Upper lobe of left lung (tissue), 4 donors: ENCODE results near the gene NECTIN4.

Experiments used
- CTCF ChIP-seq, 6 experiments: fragments of 450-650 bp in 4 of 6; fragments of 200-600 bp in 2 of 6; sonication (generic) in 2 of 6; IDR thresholded peaks; one replicate each; pipeline ENCODE4 v1.5.1; 2016 to 2019; ENCODE audit warnings: antibody characterized with exemption in 6 of 6
- EP300 ChIP-seq, 4 donors: sonication (generic); formaldehyde crosslinking; IDR thresholded peaks; one replicate each; pipeline ENCODE4 v1.5.1; 2017; ENCODE audit warnings: antibody characterized with exemption in 4 of 4, control low read depth in 2 of 4
- POLR2A ChIP-seq, 4 donors: fragments of 450-650 bp; IDR thresholded peaks; one replicate each; pipeline ENCODE4 v1.5.1; 2016 to 2017; ENCODE audit warnings: antibody characterized with exemption in 4 of 4, mild to moderate bottlenecking in 2 of 4

DNA sequence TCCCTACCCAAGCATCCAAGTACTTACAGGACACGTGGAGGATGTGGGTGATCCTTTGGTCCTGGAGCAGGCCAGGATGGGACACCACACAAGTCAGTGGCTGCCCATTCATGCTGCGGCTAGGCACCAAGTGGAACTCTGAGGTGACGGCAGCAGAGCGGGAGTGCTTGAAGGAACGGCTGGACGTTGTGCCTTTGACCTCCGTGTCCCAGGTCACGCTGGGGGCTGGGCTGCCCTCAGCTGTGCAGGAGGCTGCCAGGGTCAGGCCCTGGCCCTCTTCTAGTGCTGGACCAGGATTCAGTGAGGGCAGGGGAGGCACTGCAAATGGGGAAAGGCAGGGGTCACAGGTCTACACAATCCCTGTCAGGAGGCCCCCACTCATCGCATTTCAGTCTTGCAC is 11.9 kb downstream of the NECTIN4 start:
- TF ChIP-seq CTCF (IDR thresholded peaks at IDR 0.05), result no peak
- TF ChIP-seq EP300 (IDR thresholded peaks at IDR 0.05), result no peak
- no peak for TF ChIP-seq POLR2A (IDR thresholded peaks at IDR 0.05)
